GM19240 (cell line): ENCODE data around the gene AGO3.
"Not testable (repeated sequence)": the region's sequence is repeated elsewhere in the genome, so short reads cannot be mapped to it uniquely, and the experiment has no call there.

ENCODE experiments used
- DNase-seq: peaks from one replicate; pipeline ENCODE4 v3.0.0; 2011; ENCODE audit warnings: low spot score; ENCODE audit not compliant: insufficient read length

Gene AGO3

GRCh38 chr1:36006941-36007500, 76.1 kb downstream of the AGO3 start:
- no peak for DNase-seq

- DNase-seq, result no peak
Observed at GRCh38 chr1:36007741-36008140, 76.8 kb downstream of the AGO3 start.

GRCh38 chr1:36008546-36009197, 77.8 kb downstream of the AGO3 start:
- DNase-seq, result no peak

- no peak for DNase-seq
Observed at GRCh38 chr1:36014722-36015220, 83.9 kb downstream of the AGO3 start.

GRCh38 chr1:36016686-36017085, 85.8 kb downstream of the AGO3 start:
- DNase-seq, result no peak

- no peak for DNase-seq
Observed at GRCh38 chr1:36023098-36023769, 92.3 kb downstream of the AGO3 start.

- not testable (repeated sequence) for DNase-seq
Observed at GRCh38 chr1:36024024-36024423, 93.1 kb downstream of the AGO3 start.

- DNase-seq, result no peak
Observed at GRCh38 chr1:36024847-36025246, 93.9 kb downstream of the AGO3 start.

- no peak for DNase-seq
Observed at GRCh38 chr1:36027766-36028165, 96.9 kb downstream of the AGO3 start.

GRCh38 chr1:36031441-36031840, 100.5 kb downstream of the AGO3 start:
- DNase-seq, result no peak

- no peak for DNase-seq
Observed at GRCh38 chr1:36034692-36035091, 103.8 kb downstream of the AGO3 start.

GRCh38 chr1:36035154-36035553, 104.2 kb downstream of the AGO3 start:
- DNase-seq, result no peak

- DNase-seq, result no peak
Observed at GRCh38 chr1:36040238-36040637, 109.3 kb downstream of the AGO3 start.

DNA sequence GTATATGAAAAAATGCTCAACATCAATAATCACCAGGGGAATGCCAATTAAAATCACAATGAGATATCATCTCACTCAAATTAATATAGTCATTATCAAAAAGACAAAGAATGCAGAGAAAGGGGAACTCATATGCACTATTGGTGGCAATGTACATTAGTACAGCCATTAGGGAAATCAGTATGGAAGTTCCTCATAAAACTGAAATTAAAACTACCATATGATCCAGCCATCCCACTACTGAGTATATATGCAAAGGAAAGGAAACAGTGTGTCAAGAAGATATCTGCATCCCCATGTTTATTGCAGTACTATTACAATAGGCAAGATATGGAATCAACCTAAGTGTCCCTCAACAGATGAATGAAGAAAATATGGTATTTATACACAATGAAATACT, 120.9 kb downstream of the AGO3 start:
- no peak for DNase-seq

GRCh38 chr1:36053978-36054377, 123.1 kb downstream of the AGO3 start:
- no peak for DNase-seq

GRCh38 chr1:36055706-36056105, 124.8 kb downstream of the AGO3 start:
- DNase-seq, result no peak

DNA sequence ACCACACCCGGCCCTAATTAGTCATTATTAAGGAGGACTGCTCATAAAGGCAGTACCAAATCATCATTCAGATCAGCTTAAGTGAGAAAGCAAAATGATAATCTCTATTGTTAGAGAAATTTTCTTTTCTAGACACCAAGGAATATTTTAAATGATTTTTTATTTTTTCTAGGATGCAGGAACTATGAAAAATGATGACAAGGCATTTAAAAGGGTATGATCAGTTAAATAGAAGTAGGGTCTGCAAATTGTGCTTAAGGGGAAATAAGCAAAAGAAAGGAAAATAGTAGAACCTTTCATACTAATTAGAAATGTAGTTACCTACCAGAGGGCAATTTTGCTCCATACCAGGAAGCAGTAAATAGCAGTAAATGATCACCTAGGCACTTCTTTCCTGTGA, 131.4 kb downstream of the AGO3 start:
- DNase-seq, result no peak

GRCh38 chr1:36067871-36068270, 137.0 kb downstream of the AGO3 start:
- no peak for DNase-seq

GRCh38 chr1:36068866-36069265, 138.0 kb downstream of the AGO3 start:
- no peak for DNase-seq

DNA sequence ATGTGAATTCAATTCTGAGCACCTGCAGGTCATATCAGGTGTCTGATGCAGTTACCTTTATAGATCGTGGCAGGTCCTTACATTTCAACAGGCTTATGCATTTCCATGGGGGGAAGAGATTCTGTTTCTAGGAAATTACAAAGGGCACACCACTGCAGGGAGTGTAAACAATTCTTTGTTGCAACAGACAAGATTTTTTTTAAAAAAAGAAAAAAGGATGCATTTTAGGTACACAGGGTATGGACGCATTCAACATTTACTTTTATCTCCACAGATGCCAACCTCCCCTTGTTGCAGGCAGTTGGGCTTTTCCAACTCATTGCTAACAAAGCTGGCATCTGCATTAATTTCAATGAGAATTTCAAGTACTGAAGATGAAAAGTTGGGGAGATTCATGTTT, 139.4 kb downstream of the AGO3 start:
- no peak for DNase-seq

DNA sequence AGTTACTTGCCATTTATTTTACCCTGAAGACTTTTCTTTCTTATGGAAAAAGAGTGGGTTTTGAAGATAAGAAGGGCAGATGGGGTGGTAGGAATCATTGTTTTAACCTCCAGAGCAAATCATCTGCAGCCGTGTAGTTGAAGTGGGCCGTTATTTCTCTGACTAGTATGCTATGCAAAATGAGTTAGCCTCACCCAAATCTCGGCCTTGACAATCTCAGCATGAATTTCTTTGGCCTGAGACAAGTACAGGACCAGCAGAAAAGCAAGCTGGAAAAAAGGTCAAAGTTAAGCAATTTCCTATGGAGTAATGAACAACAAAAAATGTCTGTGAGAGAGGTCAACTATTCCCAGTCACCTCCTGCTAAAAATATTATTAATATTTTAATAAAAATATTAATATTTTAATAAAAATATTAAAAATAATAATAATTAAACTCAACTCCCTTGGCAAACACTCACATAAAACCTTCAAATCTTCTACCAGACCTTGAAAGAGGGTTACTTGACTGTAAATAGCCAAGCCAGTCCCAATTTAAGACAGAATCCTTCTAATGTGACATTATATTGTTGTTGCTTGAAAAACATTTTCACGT, 146.2 kb downstream of the AGO3 start:
- no peak for DNase-seq

- no peak for DNase-seq
Observed at GRCh38 chr1:36080236-36080635, 149.3 kb downstream of the AGO3 start.
